ENCODE results near the gene LEKR1.
"Not testable (repeated sequence)": the region's sequence is repeated elsewhere in the genome, so short reads cannot be mapped to it uniquely, and the experiment has no call there.

Gene LEKR1

GRCh38 chr3:156840826-156841689 lies 14.9 kb downstream of the LEKR1 start:
- DNase-seq: no peak

- DNase-seq: no peak
Measured at GRCh38 chr3:156843071-156843808, 17.1 kb downstream of the LEKR1 start.

- DNase-seq: no peak
Measured at GRCh38 chr3:156847752-156848448, 21.7 kb downstream of the LEKR1 start.

- no peak for DNase-seq
Measured at GRCh38 chr3:156859578-156859977, 33.4 kb downstream of the LEKR1 start.

- DNase-seq: no peak
Measured at GRCh38 chr3:156860873-156861272, 34.7 kb downstream of the LEKR1 start.

- DNase-seq: no peak
Measured at GRCh38 chr3:156862338-156862737, 36.2 kb downstream of the LEKR1 start.

- DNase-seq: no peak
Measured at GRCh38 chr3:156865732-156866131, 39.6 kb downstream of the LEKR1 start.

GRCh38 chr3:156867174-156867573 lies 41.0 kb downstream of the LEKR1 start:
- DNase-seq: no peak

GRCh38 chr3:156867920-156868319 lies 41.8 kb downstream of the LEKR1 start:
- no peak for DNase-seq

- no peak for DNase-seq
Measured at GRCh38 chr3:156873906-156874305, 47.8 kb downstream of the LEKR1 start.

- not testable (repeated sequence) for DNase-seq
Measured at GRCh38 chr3:156879491-156879890, 53.3 kb downstream of the LEKR1 start.

GRCh38 chr3:156885761-156886160 lies 59.6 kb downstream of the LEKR1 start:
- DNase-seq: no peak

- no peak for DNase-seq
Measured at GRCh38 chr3:156888176-156888575, 62.0 kb downstream of the LEKR1 start.

GRCh38 chr3:156888576-156888975 lies 62.4 kb downstream of the LEKR1 start:
- DNase-seq: no peak

GRCh38 chr3:156892701-156893100 lies 66.5 kb downstream of the LEKR1 start:
- DNase-seq: no peak

GRCh38 chr3:156895374-156895773 lies 69.2 kb downstream of the LEKR1 start:
- not testable (repeated sequence) for DNase-seq

GRCh38 chr3:156897851-156898250 lies 71.7 kb downstream of the LEKR1 start:
- not testable (repeated sequence) for DNase-seq

- DNase-seq: no peak
Measured at GRCh38 chr3:156898296-156898880, 72.2 kb downstream of the LEKR1 start.

GRCh38 chr3:156899951-156900350 lies 73.8 kb downstream of the LEKR1 start:
- DNase-seq: no peak

- no peak for DNase-seq
Measured at GRCh38 chr3:156902916-156903315, 76.8 kb downstream of the LEKR1 start.

GRCh38 chr3:156906275-156906674 lies 80.1 kb downstream of the LEKR1 start:
- DNase-seq: no peak

GRCh38 chr3:156908398-156908797 lies 82.2 kb downstream of the LEKR1 start:
- no peak for DNase-seq

- no peak for DNase-seq
Measured at GRCh38 chr3:156910022-156910421, 83.9 kb downstream of the LEKR1 start.
